GM12878 (cell line): ENCODE data around the gene CLEC12A. TPM values are rescaled to one million over a fixed set of nuclear protein-coding genes. Genes with fewer than 3 reads are reported as not detected.

Experiments
- ATAC-seq: fragments of 200-7000 bp; cut with Tn5 transposase; 3 replicates; pipeline ENCODE4 v1.9.1; 2020; ENCODE audit warnings: mild to moderate bottlenecking, moderate library complexity
- BruUV-seq: library from RNA; stranded (reverse); fragments of 400-500 nt; replicated peaks from 2 replicates; lab custom pipeline; 2021; lab: Mats Ljungman, UMichigan
- CTCF ChIA-PET: fragments of 300-600 bp; sonication (Branson Sonifier 250); formaldehyde crosslinking; extraction: SDS; loops from one replicate; lab custom pipeline; 2021; ENCODE audit warnings: inconsistent platforms; lab: Yijun Ruan, JAX
- POLR2A ChIA-PET: fragments of 350-600 bp; formaldehyde crosslinking; extraction: SDS; loops from one replicate; lab custom pipeline; 2021; ENCODE audit warnings: inconsistent platforms; lab: Charles Lee
- RAD21 ChIA-PET: fragments of 300-600 bp; sonication (Branson Sonifier 250); formaldehyde crosslinking; loops from one replicate; lab custom pipeline; 2023; ENCODE audit warnings: antibody characterized with exemption; ENCODE audit not compliant: unreplicated experiment; lab: Charles Lee
- SMC1A ChIA-PET: fragments of 300-600 bp; sonication (Branson Sonifier 250); formaldehyde crosslinking; loops from one replicate; lab custom pipeline; 2023; ENCODE audit not compliant: unreplicated experiment, uncharacterized antibody; lab: Charles Lee
- DNase-seq: peaks from one replicate; pipeline ENCODE4 v3.0.0-alpha.2; 2011; ENCODE audit warnings: low read depth, low spot score
- FAIRE-seq: peaks from 3 replicates; lab custom pipeline; 2011; peaks lifted over from hg19 to GRCh38; lab: Jason Lieb, UNC
- H2AFZ ChIP-seq: 2 replicates; pipeline ENCODE4 v1.6.0; 2011; ENCODE audit warnings: low read depth, low read length, control low read depth; ENCODE audit not compliant: control insufficient read depth
- H3K27ac ChIP-seq: 2 replicates; pipeline ENCODE4 v1.5.1; 2011; ENCODE audit warnings: control low read depth; ENCODE audit not compliant: control insufficient read depth, insufficient read depth
- H3K27me3 ChIP-seq, 2 experiments: replicated peaks in 1 of 2; 2 replicates each; pipeline versions ENCODE4 v1.6.0 to v1.6.1; 2011; ENCODE audit warnings: low read length in 1 of 2; ENCODE audit not compliant: control insufficient read depth in 2 of 2, insufficient read depth in 2 of 2
- H3K36me3 ChIP-seq, 2 experiments: 2 replicates each; pipeline ENCODE4 v1.5.1; 2011; ENCODE audit warnings: low read length in 1 of 2; ENCODE audit not compliant: control insufficient read depth in 2 of 2, insufficient read depth in 2 of 2
- H3K4me1 ChIP-seq: 2 replicates; pipeline ENCODE4 v1.6.1; 2011; ENCODE audit warnings: mild to moderate bottlenecking, low read length, moderate library complexity, mixed read lengths; ENCODE audit not compliant: control insufficient read depth, insufficient read depth
- H3K4me2 ChIP-seq: 2 replicates; pipeline ENCODE4 v1.6.0; 2011; ENCODE audit warnings: control low read depth; ENCODE audit not compliant: control insufficient read depth, insufficient read depth
- H3K4me3 ChIP-seq: fragments of 200-600 bp; sonication (generic); 2 replicates; pipeline ENCODE4 v1.5.1; 2016
- H3K79me2 ChIP-seq: 2 replicates; pipeline ENCODE4 v1.6.0; 2011; ENCODE audit warnings: low read length; ENCODE audit not compliant: control insufficient read depth, insufficient read depth
- H3K9ac ChIP-seq: 2 replicates; pipeline ENCODE4 v1.8.0; 2011; ENCODE audit warnings: low read length, control low read depth, mixed read lengths; ENCODE audit not compliant: control insufficient read depth, insufficient read depth
- H3K9me3 ChIP-seq: replicated peaks from 3 replicates; pipeline ENCODE4 v1.5.1; 2011; ENCODE audit warnings: mild to moderate bottlenecking, low read length; ENCODE audit not compliant: control insufficient read depth, insufficient read depth
- H4K20me1 ChIP-seq: 2 replicates; pipeline ENCODE4 v1.6.0; 2011; ENCODE audit not compliant: control insufficient read depth, insufficient read depth
- BHLHE40 ChIP-seq, 2 experiments: fragments of 450-650 bp in 1 of 2; IDR thresholded peaks; 2 replicates each; pipeline ENCODE4 v1.6.1; 2011 to 2017; ENCODE audit warnings: low read depth in 2 of 2, borderline replicate concordance in 1 of 2, improper control_type of control experiment in 1 of 2, low read length in 1 of 2, mild to moderate bottlenecking in 1 of 2
- FOXK2 ChIP-seq: fragments of 450-650 bp; IDR thresholded peaks from 2 replicates; pipeline ENCODE4 v1.6.1; 2017; ENCODE audit warnings: mild to moderate bottlenecking, moderate library complexity
- HDGF ChIP-seq: fragments of 450-650 bp; IDR thresholded peaks from 2 replicates; pipeline ENCODE4 v1.6.1; 2016; ENCODE audit warnings: antibody characterized with exemption
- MEF2B ChIP-seq: fragments of 450-650 bp; IDR thresholded peaks from 2 replicates; pipeline ENCODE4 v1.6.1; 2018; ENCODE audit warnings: mild to moderate bottlenecking, moderate library complexity; ENCODE audit not compliant: partially characterized antibody, poor library complexity, severe bottlenecking
- NFYA ChIP-seq: IDR thresholded peaks from 2 replicates; pipeline ENCODE4 v1.6.1; 2011; ENCODE audit warnings: low read depth, mild to moderate bottlenecking, low read length, improper control_type of control experiment, borderline replicate concordance
- NR2C1 ChIP-seq: fragments of 450-650 bp; IDR thresholded peaks from 2 replicates; pipeline ENCODE4 v1.6.1; 2017; ENCODE audit warnings: antibody characterized with exemption, mild to moderate bottlenecking, moderate library complexity
- NR2C2 ChIP-seq: IDR thresholded peaks from 2 replicates; pipeline ENCODE4 v1.6.1; 2011; ENCODE audit warnings: borderline replicate concordance, low read depth; ENCODE audit not compliant: control insufficient read depth, insufficient read length
- NRF1 ChIP-seq: conservative IDR thresholded peaks from 2 replicates; pipeline ENCODE4 v1.6.1; 2011; ENCODE audit warnings: mild to moderate bottlenecking, low read depth, low read length, improper control_type of control experiment
- POLR2A ChIP-seq: IDR thresholded peaks from 2 replicates; pipeline ENCODE4 v1.6.1; 2011; ENCODE audit warnings: low read depth, mild to moderate bottlenecking, low read length
- RBBP5 ChIP-seq: fragments of 200-600 bp; sonication (generic); conservative IDR thresholded peaks from 2 replicates; pipeline ENCODE4 v1.6.1; 2016
- RUNX3 ChIP-seq: IDR thresholded peaks from 2 replicates; pipeline ENCODE4 v1.6.1; 2012; ENCODE audit warnings: low read length, inconsistent platforms
- STAT1 ChIP-seq: fragments of 450-650 bp; conservative IDR thresholded peaks from 2 replicates; pipeline ENCODE4 v1.6.1; 2014; ENCODE audit warnings: antibody characterized with exemption, mild to moderate bottlenecking
- TARDBP ChIP-seq: IDR thresholded peaks from 2 replicates; pipeline ENCODE4 v1.6.1; 2016; ENCODE audit warnings: borderline replicate concordance
- TCF3 ChIP-seq: IDR thresholded peaks from 2 replicates; pipeline ENCODE4 v1.6.1; 2012; ENCODE audit warnings: low read depth, mild to moderate bottlenecking, low read length, borderline replicate concordance; ENCODE audit not compliant: insufficient read depth
- USF2 ChIP-seq: IDR thresholded peaks from 2 replicates; pipeline ENCODE4 v1.6.1; 2011; ENCODE audit warnings: low read depth, low read length, improper control_type of control experiment, borderline replicate concordance
- ZBTB4 ChIP-seq: fragments of 450-650 bp; formaldehyde crosslinking; IDR thresholded peaks from 2 replicates; pipeline ENCODE4 v1.4.0; 2022; ENCODE audit warnings: mild to moderate bottlenecking, moderate library complexity
- WGBS: methylation state at CpG from one replicate; pipeline ENCODE4 v1.1.6; 2016; ENCODE audit warnings: low lambda C conversion rate; ENCODE audit not compliant: insufficient replicate concordance, insufficient coverage; ENCODE audit errors: missing lambda C conversion rate; 5-methylcytosine and 5-hydroxymethylcytosine counted together
- in situ Hi-C: fragments of 300-500 bp; cut with MboI; formaldehyde crosslinking; loops from 9 replicates; pipeline ENCODE4 v1.14.3; 2018; ENCODE audit warnings: mixed read lengths
- intact Hi-C: fragments of 100-400 bp; cut with micrococcal nuclease; formaldehyde crosslinking; loops from one replicate; pipeline ENCODE4 v1.14.2; 2022; ENCODE audit not compliant: unreplicated experiment
- polyA plus RNA-seq, 11 experiments: library from polyadenylated mRNA; depleted of rRNA in 4 of 11; unstranded in 6 of 11; stranded (reverse) in 5 of 11; fragments of >200 nt; fragmentation: Nextera tagmentation in 4 of 11; fragmentation: Illumina TruSeq in 1 of 11; extraction: Ambion mirVana in 4 of 11; extraction: Trizol in 1 of 11; gene quantifications; 1 replicate in 1 of 11; 2 replicates in 10 of 11; pipeline versions ENCODE4 v1.2.1 to v1.2.3, GENCODE V29; 2011 to 2016; ENCODE audit warnings: inconsistent platforms in 2 of 11, missing spikeins in 2 of 11, low read depth in 1 of 11
- total RNA-seq, 4 experiments: library from RNA; depleted of rRNA in 3 of 4; stranded (reverse); fragments of >200 nt in 3 of 4; fragmentation: Illumina TruSeq in 1 of 4; extraction: Trizol in 1 of 4; gene quantifications; 2 replicates each; pipeline versions ENCODE4 v1.2.1 to v1.2.3, GENCODE V29; 2013 to 2021
- TF ChIP-seq, protein P1 (sequence below): IDR thresholded peaks from 2 replicates; pipeline ENCODE4 v1.6.1; 2012; ENCODE audit warnings: low read length, inconsistent platforms
- TF ChIP-seq, protein P2 (sequence below): IDR thresholded peaks from 2 replicates; pipeline ENCODE4 v1.6.1; 2011; ENCODE audit warnings: low read depth, mild to moderate bottlenecking, low read length, moderate library complexity, borderline replicate concordance; ENCODE audit errors: extremely low read depth

The CLEC12A gene
- total and polyA plus RNA-seq, 10 of the 15 experiments (the other 5 are each of a cell fraction or from before 2014, with no cell fraction given) = 0.07 to 0.21 TPM; not detected in 8

DNA sequence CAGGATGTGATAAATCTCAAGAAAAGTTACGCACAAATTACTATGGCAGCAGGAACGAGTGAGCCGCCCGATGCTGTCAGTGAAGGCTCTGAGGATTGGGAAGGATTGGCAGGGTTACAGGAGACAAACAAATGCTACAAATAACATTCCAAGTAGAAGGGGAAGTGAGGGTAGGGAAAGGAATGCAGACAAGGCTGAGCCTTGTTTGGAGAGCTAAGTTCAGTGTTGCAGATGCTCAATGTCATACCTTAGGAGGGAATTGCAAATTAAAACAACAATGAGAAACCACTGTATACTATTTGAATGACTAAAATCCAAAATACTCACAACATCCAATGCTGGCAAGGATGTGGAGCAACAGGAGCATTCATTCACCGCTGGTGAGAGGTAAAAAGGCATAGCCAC, 60.6 kb downstream of the CLEC12A start:
- Histone ChIP-seq H3K9me3 (no peaks in the 10 kb centered on the region), H3K36me3 (no peaks in the 10 kb centered on the region), H3K79me2 (no peaks in the 10 kb centered on the region), H3K4me1 (no peaks in the 10 kb centered on the region), H3K9ac (no peak overlapping the region), H3K4me3 (no peak overlapping the region), H2AFZ (no peak overlapping the region), H4K20me1 (no peaks in the 10 kb centered on the region), H3K27ac (no peak overlapping the region), H3K27me3 (no peaks in the 10 kb centered on the region), H3K4me2 (no peak overlapping the region)
- WGBS = 63% methylated on average over 5 of the region's 5 CpGs
- FAIRE-seq (no peak), ATAC-seq (no peak), DNase-seq (no peak)
- in situ Hi-C loops = loop anchor here (5.0 kb wide), 1 partner anchor 111 kb away; no protein-coding TSS in a partner anchor
- TF ChIP-seq, protein P1, sequence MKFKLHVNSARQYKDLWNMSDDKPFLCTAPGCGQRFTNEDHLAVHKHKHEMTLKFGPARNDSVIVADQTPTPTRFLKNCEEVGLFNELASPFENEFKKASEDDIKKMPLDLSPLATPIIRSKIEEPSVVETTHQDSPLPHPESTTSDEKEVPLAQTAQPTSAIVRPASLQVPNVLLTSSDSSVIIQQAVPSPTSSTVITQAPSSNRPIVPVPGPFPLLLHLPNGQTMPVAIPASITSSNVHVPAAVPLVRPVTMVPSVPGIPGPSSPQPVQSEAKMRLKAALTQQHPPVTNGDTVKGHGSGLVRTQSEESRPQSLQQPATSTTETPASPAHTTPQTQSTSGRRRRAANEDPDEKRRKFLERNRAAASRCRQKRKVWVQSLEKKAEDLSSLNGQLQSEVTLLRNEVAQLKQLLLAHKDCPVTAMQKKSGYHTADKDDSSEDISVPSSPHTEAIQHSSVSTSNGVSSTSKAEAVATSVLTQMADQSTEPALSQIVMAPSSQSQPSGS = no peak
- TF ChIP-seq, protein P2, sequence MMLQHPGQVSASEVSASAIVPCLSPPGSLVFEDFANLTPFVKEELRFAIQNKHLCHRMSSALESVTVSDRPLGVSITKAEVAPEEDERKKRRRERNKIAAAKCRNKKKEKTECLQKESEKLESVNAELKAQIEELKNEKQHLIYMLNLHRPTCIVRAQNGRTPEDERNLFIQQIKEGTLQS = no peak
- TF ChIP-seq NR2C1 (no peak), TARDBP (no peak), NR2C2 (no peak), USF2 (no peak), ZBTB4 (CRISPR knock-in tag) (no peak), POLR2A (no peak), NFYA (no peak), FOXK2 (no peak), RBBP5 (no peak), RUNX3 (no peak), BHLHE40 (IDR thresholded peaks at IDR 0.05; ENCODE audit: borderline replicate concordance in 1 of 2, low read depth in 2 of 2, low read length in 1 of 2) (no peak), NRF1 (no peak), HDGF (no peak), MEF2B (no peak), STAT1 (no peak), TCF3 (no peak)
- intact Hi-C loops = no loop called here
- RAD21 ChIA-PET = no interaction called here
- CTCF ChIA-PET = interaction anchor here (0.7 to 1.1 kb wide), 2 partner anchors 11 to 12 kb away, joined by 3 read pairs; no protein-coding TSS in a partner anchor
- BruUV-seq = no TSS peak
- SMC1A ChIA-PET = no interaction called here
- POLR2A ChIA-PET = no interaction called here
